GM19395 (cell line): ENCODE results near the gene ZNF697.
A peak's percentile ranks its signal among the peaks of the same experiment; 100 is the strongest.
"Not testable (repeated sequence)": the region's sequence is repeated elsewhere in the genome, so short reads cannot be mapped to it uniquely, and the experiment has no call there.

Experiments used
- ATAC-seq: cut with Tn5 transposase; IDR thresholded peaks from one replicate; pipeline ENCODE4 v1.9.1; 2021; ENCODE audit warnings: mild to moderate bottlenecking, moderate library complexity; ENCODE audit not compliant: unreplicated experiment

The ZNF697 gene

GRCh38 chr1:119647734-119648619 lies at the start of gene ZNF697:
Gene ZNF697, minus strand, starts transcription at chr1:119648266. Its CDS starts 22,166 bp downstream, at chr1:119626100.
- ATAC-seq, result peak; percentile 69

GRCh38 chr1:119697598-119697997 lies 49.5 kb upstream of the ZNF697 start:
- ATAC-seq, result no peak

- ATAC-seq, result not testable (repeated sequence)
Observed at GRCh38 chr1:119696863-119697262, 48.8 kb upstream of the ZNF697 start.

DNA sequence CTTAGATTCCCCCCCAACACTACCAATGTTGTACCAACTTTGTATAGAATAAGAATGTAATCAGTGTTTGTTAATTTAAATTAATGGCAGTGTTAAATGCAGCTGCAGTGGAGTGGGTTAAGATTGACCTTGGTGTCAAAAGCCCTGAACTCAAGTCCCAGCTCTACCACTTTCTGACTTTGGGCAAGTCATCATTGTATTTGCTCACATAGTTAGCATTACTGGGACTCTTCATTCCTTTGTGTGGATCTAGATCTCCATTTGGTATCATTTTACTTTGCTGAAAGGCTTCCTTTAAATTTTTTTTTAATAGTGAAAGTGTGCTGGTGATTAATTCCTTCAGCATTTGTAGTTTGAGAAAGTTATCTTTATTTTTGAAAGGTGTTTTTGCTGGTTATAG lies 41.4 kb upstream of the ZNF697 start:
- ATAC-seq, result no peak

DNA sequence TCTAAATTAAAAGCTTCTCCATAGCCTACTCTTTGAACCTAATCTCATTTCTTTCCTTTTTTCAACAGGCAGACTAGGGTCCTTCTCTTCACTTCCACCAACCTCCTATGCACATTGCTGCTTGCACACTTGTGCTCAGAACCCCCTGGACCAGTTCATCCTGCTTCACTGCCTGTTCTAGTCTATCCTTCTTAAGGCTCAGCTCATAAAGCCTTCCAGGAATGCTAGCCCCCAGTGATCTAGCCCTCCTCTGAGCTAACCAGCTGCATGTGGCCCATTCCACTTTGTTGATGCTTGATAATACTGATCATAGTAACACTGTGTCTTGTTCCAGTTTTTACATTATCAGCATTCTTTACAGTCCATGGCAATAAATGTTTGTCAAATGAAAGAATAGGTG lies 40.7 kb upstream of the ZNF697 start:
- ATAC-seq, result no peak

DNA sequence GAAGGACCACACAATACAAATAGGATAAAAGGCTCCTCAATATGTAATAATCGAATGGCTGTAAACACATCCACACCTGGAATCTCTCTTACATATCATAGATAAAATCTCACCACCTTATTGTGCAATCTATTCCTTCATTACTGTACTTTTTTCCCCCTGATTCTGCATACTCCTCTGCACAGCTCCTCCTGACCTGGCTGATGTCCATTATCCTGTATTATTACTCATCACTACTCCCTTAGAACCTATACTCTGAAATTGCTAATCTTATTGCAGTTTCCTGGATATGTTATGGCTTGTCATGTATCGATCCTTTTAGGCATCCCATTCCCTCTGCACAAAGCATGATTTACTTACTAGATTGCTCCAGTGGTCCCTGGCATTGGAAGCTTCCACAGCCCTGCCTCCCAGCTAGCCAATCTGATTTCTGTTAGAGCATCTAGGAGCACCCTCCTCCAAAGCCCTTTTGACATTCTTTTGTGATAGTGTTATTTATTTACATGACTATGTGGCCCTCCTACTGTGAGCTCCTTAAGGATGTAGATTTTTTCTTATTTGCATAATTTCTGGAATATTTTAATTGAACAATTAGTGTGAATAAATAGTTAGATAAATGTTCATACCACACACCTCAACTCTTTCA lies 39.5 kb upstream of the ZNF697 start:
- no peak for ATAC-seq

GRCh38 chr1:119686661-119687060 lies 38.6 kb upstream of the ZNF697 start:
- ATAC-seq, result no peak

DNA sequence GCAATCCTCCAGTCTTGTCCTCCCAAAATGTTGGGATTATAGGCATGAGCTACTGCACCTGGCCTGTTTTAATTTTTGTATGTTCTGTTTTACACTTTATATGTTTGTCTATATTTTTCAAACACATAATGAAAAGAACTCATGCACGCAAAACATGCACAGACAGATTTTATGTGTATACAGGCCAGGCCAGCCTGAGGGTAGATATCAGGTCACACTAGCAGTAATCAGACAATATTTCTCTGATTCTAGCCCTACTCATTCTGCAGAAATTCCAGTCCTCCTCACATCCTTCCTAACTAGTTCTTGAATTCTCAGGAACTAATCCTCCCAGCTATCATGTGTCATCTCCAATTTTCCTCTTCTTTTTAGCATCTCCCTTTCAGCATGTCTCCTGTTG lies 35.8 kb upstream of the ZNF697 start:
- ATAC-seq, result no peak

GRCh38 chr1:119682141-119682540 lies 34.1 kb upstream of the ZNF697 start:
- ATAC-seq, result no peak

GRCh38 chr1:119681560-119681959 lies 33.5 kb upstream of the ZNF697 start:
- ATAC-seq, result no peak

DNA sequence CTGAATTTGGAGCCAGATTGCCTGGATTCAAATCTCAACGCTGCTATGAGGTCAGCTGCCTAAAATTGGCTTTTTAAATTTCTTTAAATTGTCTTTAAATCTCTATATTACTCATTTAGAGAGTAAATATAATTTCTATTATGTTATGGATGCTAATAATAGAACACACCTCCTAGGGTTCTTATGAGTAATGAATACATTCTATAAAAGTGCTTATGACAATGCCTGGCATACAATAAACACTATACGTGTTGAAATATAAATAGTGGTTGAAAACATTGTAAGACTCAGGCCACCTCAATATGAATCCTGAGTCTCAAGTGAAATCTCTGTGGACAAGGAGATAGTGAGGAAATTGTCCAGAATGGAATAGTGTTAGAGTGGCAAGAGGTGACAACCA lies 32.7 kb upstream of the ZNF697 start:
- ATAC-seq, result no peak

DNA sequence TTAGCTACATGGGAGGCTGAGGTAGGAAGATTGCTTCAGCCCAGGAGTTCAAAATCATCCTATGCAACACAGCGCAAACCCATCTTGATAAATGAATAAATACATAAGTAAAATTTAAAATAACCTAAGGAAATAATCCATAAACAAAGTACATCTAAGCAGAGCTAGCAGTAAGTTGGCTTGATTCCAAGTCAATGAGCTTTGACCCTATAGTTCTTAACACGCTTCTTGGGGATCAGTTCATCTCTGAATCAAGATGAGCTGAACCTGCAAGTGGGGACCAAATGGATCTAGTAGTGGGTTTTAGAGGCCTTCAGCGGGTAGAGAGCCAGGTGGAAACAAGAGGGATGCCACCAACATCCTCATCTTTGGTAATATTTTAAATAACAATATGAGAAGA lies 32.1 kb upstream of the ZNF697 start:
- no peak for ATAC-seq

DNA sequence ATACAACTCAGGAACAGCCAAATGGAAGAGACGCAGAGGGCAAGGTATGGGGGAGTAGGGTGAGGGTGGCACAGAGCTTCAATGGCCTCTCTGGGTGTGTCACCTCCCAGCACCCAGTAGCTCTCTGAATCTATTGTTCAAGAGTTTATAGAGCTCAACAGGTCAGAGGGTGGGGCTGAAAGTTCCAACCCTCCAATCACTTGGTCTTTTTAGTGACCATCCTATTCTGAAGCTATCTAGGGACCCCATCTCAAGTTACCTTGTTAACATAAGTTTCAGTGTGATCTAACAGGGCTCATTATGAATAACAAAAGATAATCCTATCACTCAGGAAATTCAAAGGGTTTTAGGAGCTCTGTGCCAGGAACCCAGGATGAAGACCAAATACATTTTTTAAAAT lies 31.2 kb upstream of the ZNF697 start:
- no peak for ATAC-seq

DNA sequence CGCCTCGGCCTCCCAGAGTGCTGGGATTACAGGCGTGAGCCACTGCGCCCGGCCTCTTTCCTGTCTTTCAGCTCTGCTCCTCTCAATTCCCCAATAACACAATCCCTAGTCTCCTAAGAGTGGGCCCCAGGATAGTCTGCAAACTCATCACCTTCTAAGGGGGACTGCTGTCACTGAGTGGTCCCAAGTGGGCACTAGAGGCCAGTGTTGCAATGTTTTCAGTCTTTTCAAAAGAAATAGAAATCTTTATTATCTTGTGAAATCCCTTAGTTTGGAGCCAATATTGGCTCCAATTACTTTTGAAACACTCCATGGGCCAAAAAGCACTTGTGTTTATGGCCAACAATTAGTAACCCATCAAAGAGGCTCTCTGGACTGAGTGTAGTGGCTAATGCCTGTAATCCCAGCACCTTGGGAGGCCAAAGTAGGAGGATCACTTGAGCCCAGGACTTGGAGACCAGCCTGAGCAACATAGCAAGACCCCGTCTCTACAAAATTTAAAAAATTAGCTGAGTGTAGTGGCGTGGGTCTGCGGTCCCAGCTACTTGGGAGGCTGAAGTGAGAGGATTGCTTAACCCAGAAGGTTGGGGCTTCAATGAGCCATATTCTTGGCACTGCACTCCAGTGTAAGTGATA lies 28.6 kb upstream of the ZNF697 start:
- no peak for ATAC-seq

- no peak for ATAC-seq
Observed at GRCh38 chr1:119675349-119676345, 27.6 kb upstream of the ZNF697 start.

GRCh38 chr1:119674835-119675289 lies 26.8 kb upstream of the ZNF697 start:
- ATAC-seq, result peak; percentile 58

DNA sequence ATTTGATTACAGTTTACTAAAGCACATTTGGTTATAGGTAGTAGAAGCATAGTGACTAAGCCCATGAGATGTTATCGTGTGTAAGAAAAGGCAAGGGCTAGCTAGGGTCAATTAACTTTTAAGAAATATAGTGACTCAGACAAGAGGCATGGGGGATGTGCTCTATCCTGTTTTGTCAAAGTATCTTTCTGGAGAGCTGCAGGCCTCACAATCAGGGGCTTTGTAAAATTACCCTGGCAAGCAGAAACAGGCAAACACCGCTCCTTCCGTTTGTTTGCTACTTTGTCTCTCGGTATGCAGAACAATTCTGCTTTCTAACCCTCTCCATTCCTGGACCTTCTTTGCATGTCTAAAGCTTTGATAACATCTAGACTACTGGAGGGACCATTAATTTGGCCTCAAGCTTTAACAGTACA lies 26.1 kb upstream of the ZNF697 start:
- ATAC-seq, result no peak

DNA sequence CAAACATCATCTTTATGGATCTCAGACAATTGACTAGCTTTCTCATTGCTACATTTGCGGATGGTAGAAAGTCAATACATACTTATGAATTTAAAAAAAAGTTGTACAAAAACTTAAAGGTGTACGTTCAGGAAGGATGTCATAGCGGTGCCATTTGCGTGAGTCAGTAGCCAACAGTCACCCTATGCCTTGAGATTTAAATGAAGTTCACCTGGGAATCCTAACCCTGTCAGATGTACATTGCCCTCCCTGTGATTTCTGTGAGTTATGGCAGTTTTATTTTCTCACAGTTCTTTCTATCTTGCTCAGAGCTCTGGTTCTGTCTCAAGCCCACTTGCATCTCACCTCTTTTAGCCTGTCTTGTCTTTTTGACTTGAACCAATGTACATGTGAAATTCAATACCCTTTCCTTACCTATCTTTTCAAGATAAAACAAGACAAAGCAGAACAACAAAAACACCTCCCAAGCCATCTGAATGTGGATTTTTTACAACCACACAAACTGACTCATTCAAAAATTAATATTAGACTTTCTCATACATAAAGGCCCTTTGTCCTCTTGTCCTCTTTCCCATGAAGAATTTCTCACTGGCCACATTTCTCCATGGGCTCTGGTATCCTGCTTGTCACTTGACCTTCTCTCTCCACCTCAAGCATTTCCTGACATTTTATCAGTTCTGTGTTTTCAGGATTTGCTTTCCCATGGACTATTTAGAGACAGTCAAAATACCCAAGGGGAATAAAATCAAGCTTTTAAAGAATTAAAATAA lies 25.3 kb upstream of the ZNF697 start:
- no peak for ATAC-seq

DNA sequence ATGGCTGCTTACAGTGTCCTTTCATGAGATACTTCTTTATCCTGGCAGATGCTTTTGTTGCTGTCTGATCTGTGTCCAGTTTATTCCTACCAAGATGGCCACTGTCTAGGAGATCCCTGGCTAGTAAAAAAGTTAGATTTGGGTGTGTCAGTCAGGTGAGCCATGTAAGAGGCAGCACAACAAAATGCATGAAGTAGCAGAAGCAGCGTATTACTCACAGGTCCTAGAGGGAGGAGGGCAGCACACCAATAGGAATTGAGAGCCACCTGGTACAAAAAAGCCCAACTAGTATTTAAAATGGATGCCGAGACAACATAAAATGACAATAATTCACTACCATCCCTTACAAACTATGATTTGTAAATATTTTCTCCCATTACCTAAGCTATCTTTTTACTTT lies 22.8 kb upstream of the ZNF697 start:
- ATAC-seq, result no peak

DNA sequence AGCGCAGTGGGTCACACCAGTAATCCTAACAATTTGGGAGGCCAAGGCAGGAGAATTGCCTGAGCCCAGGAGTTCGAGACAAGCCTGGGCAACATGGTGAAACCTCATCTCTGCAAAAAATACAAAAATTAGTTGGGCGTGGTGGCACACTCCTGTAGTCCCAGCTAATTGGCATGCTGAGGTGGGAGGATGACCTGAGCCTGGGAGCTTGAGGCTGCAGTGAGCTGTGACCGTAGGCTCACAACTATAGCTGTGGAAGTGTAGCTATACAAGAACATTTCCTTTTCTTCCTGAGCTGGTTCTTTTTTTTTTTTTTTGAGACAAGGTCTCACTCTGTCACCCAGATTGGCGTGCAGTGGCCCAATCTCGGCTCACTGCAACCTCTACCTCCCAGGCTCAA lies 19.1 kb upstream of the ZNF697 start:
- no peak for ATAC-seq
